Hematopoietic multipotent progenitor cell treated with erythropoietin and hydrocortisone succinate and interleukin-3 and kit ligand, for 15 days (in vitro differentiated cells): ENCODE data around the gene ITGB2.
A peak's percentile ranks its signal among the peaks of the same experiment; 100 is the strongest.
"Not testable (repeated sequence)": the region's sequence is repeated elsewhere in the genome, so short reads cannot be mapped to it uniquely, and the experiment has no call there.

Experiments
- DNase-seq: peaks from one replicate; pipeline ENCODE4 v3.0.0-alpha.2; 2015; ENCODE audit warnings: low spot score

The ITGB2 gene

GRCh38 chr21:44940116-44940631, 19.5 kb upstream of the ITGB2 start:
- peak; percentile 33 for DNase-seq

- peak; percentile 73 for DNase-seq
These were observed 18.9 kb upstream of the ITGB2 start, which contains the start of gene SLX9 for GRCh38 chr21:44939532-44940115. Gene SLX9, plus strand, starts transcription at chr21:44940029. Its CDS starts 29 bp downstream, at chr21:44940058.

GRCh38 chr21:44938772-44939531, 18.3 kb upstream of the ITGB2 start:
- DNase-seq = no peak

GRCh38 chr21:44935533-44935927, 14.8 kb upstream of the ITGB2 start:
- no peak for DNase-seq

- DNase-seq = no peak
These were observed 14.3 kb upstream of the ITGB2 start for GRCh38 chr21:44934797-44935532.

GRCh38 chr21:44934276-44934675, 13.6 kb upstream of the ITGB2 start:
- no peak for DNase-seq

- no peak for DNase-seq
These were observed 13.2 kb upstream of the ITGB2 start for GRCh38 chr21:44933918-44934260.

- DNase-seq = no peak
These were observed 12.7 kb upstream of the ITGB2 start for GRCh38 chr21:44933199-44933917.

- peak; percentile 42 for DNase-seq
These were observed 11.9 kb upstream of the ITGB2 start for GRCh38 chr21:44932408-44933181.

- DNase-seq = no peak
These were observed 11.1 kb upstream of the ITGB2 start for GRCh38 chr21:44931501-44932407.

GRCh38 chr21:44931137-44931500, 10.4 kb upstream of the ITGB2 start:
- DNase-seq = no peak

- DNase-seq = no peak
These were observed 9.9 kb upstream of the ITGB2 start for GRCh38 chr21:44930543-44930981.

GRCh38 chr21:44929799-44930542, 9.3 kb upstream of the ITGB2 start:
- DNase-seq = no peak

GRCh38 chr21:44929242-44929798, 8.6 kb upstream of the ITGB2 start:
- no peak for DNase-seq

- not testable (repeated sequence) for DNase-seq
These were observed 8.0 kb upstream of the ITGB2 start for GRCh38 chr21:44928500-44929241.

GRCh38 chr21:44927587-44928461, 7.1 kb upstream of the ITGB2 start:
- no peak for DNase-seq

GRCh38 chr21:44927259-44927586, 6.5 kb upstream of the ITGB2 start:
- DNase-seq = no peak
